GM18502 (cell line): ENCODE measurements around the gene CXCR5.

Source experiments
- ATAC-seq: cut with Tn5 transposase; IDR thresholded peaks from one replicate; pipeline ENCODE4 v1.9.1; 2021; ENCODE audit warnings: mild to moderate bottlenecking; ENCODE audit not compliant: unreplicated experiment, poor library complexity

The CXCR5 gene

GRCh38 chr11:118896921-118897591 lies 13.4 kb downstream of the CXCR5 start:
- ATAC-seq, result no peak

GRCh38 chr11:118897721-118898310 lies 14.1 kb downstream of the CXCR5 start:
- ATAC-seq, result no peak

GRCh38 chr11:118898400-118899295 lies 15.0 kb downstream of the CXCR5 start:
- ATAC-seq, result no peak

- no peak for ATAC-seq
Observed at GRCh38 chr11:118899296-118899688, 15.6 kb downstream of the CXCR5 start.

- ATAC-seq, result no peak
Observed at GRCh38 chr11:118899706-118900360, 16.1 kb downstream of the CXCR5 start.

- ATAC-seq, result no peak
Observed at GRCh38 chr11:118900535-118901384, 17.1 kb downstream of the CXCR5 start.

GRCh38 chr11:118901494-118902335 lies 18.0 kb downstream of the CXCR5 start:
- no peak for ATAC-seq

- no peak for ATAC-seq
Observed at GRCh38 chr11:118902336-118903203, 18.9 kb downstream of the CXCR5 start.

GRCh38 chr11:118903204-118904015 lies 19.7 kb downstream of the CXCR5 start:
- ATAC-seq, result no peak

- ATAC-seq, result peak; percentile 78
Observed at GRCh38 chr11:118907051-118908042, 23.7 kb downstream of the CXCR5 start.

GRCh38 chr11:118908264-118908663 lies 24.6 kb downstream of the CXCR5 start:
- no peak for ATAC-seq

- no peak for ATAC-seq
Observed at GRCh38 chr11:118908901-118909618, 25.4 kb downstream of the CXCR5 start.

GRCh38 chr11:118909619-118910308 lies 26.1 kb downstream of the CXCR5 start:
- ATAC-seq, result no peak

GRCh38 chr11:118910309-118911112 lies 26.8 kb downstream of the CXCR5 start:
- no peak for ATAC-seq
